ENCODE data around the gene PALM2AKAP2. TPM values are rescaled to one million over a fixed set of nuclear protein-coding genes. Genes with fewer than 3 reads are reported as not detected.

The PALM2AKAP2 gene
- total RNA-seq, 4 donors from 2014 or later = 0.15 to 1.4 (median 1.0) TPM

DNA sequence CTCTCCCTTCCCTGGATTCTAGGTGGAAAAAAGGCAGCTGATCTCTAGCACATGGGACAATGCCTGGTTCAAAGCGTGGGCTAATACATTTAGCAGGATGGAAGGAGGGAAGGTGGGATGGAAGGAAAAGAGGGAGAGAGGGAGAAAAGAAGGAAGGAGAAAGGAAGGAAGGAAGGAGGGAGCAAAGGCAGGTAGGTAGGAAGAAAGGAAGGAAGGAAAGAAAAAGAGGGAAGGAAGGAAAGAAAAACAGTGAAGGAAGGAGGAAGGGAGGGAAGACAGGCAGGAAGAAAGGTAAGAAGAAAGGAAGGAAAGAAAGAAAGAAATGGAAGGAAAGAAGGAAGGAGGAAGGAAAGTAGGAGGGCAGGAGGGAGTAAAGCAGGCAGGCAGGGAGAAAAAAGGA, 12.2 kb upstream of the PALM2AKAP2 start:
- no peaks in the 10 kb centered on the region for H3K9me3 ChIP-seq
- H3K4me1 ChIP-seq = peaks cover 4 to 5% of the 10 kb centered on the region in 2 donors
- intact Hi-C loops (cut with DNase I; ENCODE audit: low total_unique reads) (no loop called here), in situ Hi-C loops (cut with MboI; ENCODE audit: low sequenced_read_pairs in 4 of 4) (no loop called here)
- ATAC-seq = no peak
- no peaks in the 10 kb centered on the region for H3K36me3 ChIP-seq
- no peak for DNase-seq
- peaks cover 0 to 3% (median 0%) of the 10 kb centered on the region in 3 donors for H3K27me3 ChIP-seq
- no peak overlapping the region for H3K4me3 ChIP-seq
- TF ChIP-seq POLR2A (IDR thresholded peaks at IDR 0.05) = no peak
- TF ChIP-seq, protein P1, sequence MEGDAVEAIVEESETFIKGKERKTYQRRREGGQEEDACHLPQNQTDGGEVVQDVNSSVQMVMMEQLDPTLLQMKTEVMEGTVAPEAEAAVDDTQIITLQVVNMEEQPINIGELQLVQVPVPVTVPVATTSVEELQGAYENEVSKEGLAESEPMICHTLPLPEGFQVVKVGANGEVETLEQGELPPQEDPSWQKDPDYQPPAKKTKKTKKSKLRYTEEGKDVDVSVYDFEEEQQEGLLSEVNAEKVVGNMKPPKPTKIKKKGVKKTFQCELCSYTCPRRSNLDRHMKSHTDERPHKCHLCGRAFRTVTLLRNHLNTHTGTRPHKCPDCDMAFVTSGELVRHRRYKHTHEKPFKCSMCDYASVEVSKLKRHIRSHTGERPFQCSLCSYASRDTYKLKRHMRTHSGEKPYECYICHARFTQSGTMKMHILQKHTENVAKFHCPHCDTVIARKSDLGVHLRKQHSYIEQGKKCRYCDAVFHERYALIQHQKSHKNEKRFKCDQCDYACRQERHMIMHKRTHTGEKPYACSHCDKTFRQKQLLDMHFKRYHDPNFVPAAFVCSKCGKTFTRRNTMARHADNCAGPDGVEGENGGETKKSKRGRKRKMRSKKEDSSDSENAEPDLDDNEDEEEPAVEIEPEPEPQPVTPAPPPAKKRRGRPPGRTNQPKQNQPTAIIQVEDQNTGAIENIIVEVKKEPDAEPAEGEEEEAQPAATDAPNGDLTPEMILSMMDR (IDR thresholded peaks at IDR 0.05 in 4 of 5, conservative IDR thresholded peaks at IDR 0.05 in 1 of 5) = no peak
- H3K27ac ChIP-seq = no peak overlapping the region

DNA sequence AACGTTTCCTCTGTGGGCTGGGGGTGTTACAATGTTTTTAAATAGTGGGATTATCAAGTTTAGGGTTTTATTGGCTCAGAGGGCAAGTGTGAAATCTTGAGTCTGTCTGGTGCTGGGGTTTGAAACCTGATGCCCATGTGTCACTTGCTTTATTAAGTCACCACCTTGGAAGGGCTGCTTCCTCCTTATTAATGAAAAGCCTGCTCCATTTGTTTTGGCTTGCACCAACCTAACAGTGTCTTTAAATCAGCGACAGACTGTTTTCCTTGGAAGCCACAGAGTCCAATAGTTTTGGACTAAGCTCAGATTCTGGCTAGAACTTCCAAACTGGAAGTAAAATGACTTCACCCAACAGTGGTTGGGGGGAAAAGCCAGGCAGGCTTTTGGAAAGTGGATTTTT, 10.7 kb upstream of the PALM2AKAP2 start:
- no peak for DNase-seq
- no peak for ATAC-seq
- Histone ChIP-seq H3K36me3 (no peaks in the 10 kb centered on the region), H3K4me1 (peaks cover 4 to 5% of the 10 kb centered on the region in 2 donors), H3K27ac (no peak overlapping the region), H3K9me3 (no peaks in the 10 kb centered on the region), H3K4me3 (no peak overlapping the region), H3K27me3 (peaks cover 0 to 3% (median 0%) of the 10 kb centered on the region in 3 donors)
- intact Hi-C loops (cut with DNase I; ENCODE audit: low total_unique reads) (no loop called here), in situ Hi-C loops (cut with MboI; ENCODE audit: low sequenced_read_pairs in 4 of 4) (no loop called here)
- no peak for TF ChIP-seq POLR2A (IDR thresholded peaks at IDR 0.05)
- TF ChIP-seq, protein P1 (IDR thresholded peaks at IDR 0.05 in 4 of 5, conservative IDR thresholded peaks at IDR 0.05 in 1 of 5) = no peak

DNA sequence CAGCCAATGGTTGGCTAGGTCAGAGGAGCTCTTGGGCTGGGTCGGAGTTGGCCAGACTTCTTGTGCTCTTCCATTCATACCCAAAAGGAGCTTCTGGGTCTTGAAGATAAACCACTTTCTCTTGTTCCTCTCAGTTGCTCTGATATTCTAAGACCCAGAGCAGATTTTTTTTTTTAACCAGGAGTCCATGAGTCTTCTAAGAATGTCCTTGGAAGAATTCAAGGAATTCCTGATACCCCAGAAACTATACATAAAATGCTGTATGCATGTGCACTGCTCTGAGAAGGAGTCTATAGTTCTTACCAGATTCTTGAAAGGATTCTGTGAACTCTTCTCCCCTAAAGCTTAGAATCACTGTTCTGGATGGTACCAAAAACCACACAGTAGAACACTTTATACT, 9.9 kb upstream of the PALM2AKAP2 start:
- no peak for ATAC-seq
- no peak overlapping the region for H3K27ac ChIP-seq
- H3K4me1 ChIP-seq = peaks cover 4 to 5% of the 10 kb centered on the region in 2 donors
- no peak overlapping the region for H3K4me3 ChIP-seq
- in situ Hi-C loops (cut with MboI; ENCODE audit: low sequenced_read_pairs in 4 of 4) (loop anchor here in 1 of 4 donors (10.0 kb wide), 1 partner anchor 65 kb away; no protein-coding TSS in a partner anchor), intact Hi-C loops (cut with DNase I; ENCODE audit: low total_unique reads) (no loop called here)
- no peaks in the 10 kb centered on the region for H3K36me3 ChIP-seq
- no peak for DNase-seq
- no peak for TF ChIP-seq POLR2A (IDR thresholded peaks at IDR 0.05)
- TF ChIP-seq, protein P1 (IDR thresholded peaks at IDR 0.05 in 4 of 5, conservative IDR thresholded peaks at IDR 0.05 in 1 of 5) = no peak
- H3K9me3 ChIP-seq = no peaks in the 10 kb centered on the region
- peaks cover 0 to 3% (median 0%) of the 10 kb centered on the region in 3 donors for H3K27me3 ChIP-seq

DNA sequence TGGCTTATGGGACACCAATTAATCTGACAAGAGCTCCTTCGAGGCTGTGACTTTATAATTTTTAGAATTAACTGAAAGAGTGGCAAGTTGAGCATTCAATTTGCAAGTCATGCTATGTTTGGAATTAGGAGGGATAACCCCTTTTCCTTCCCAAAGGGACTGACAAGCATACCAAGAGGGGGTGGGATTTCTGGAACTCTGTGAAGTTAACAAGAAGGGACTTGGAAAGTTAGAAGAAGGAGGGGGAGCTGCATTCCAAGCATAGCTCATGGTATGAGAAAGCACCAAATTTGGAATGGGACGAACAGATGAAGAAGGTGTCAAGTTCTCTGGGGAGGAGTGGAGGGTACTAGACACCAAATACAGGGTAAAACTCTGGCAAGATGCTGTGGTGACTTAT, 8.9 kb upstream of the PALM2AKAP2 start:
- Histone ChIP-seq H3K9me3 (no peaks in the 10 kb centered on the region), H3K36me3 (no peaks in the 10 kb centered on the region), H3K27me3 (peaks cover 0 to 3% (median 0%) of the 10 kb centered on the region in 3 donors), H3K4me3 (no peak overlapping the region), H3K27ac (no peak overlapping the region), H3K4me1 (peaks cover 4 to 5% of the 10 kb centered on the region in 2 donors)
- intact Hi-C loops (cut with DNase I; ENCODE audit: low total_unique reads) (no loop called here), in situ Hi-C loops (cut with MboI; ENCODE audit: low sequenced_read_pairs in 4 of 4) (loop anchor here in 1 of 4 donors (10.0 kb wide), 1 partner anchor 64 kb away; no protein-coding TSS in a partner anchor)
- ATAC-seq (no peak), DNase-seq (no peak)
- TF ChIP-seq, protein P1 (IDR thresholded peaks at IDR 0.05 in 4 of 5, conservative IDR thresholded peaks at IDR 0.05 in 1 of 5) = no peak
- TF ChIP-seq POLR2A (IDR thresholded peaks at IDR 0.05) = no peak

All from gastrocnemius medialis (tissue), 4 donors.